ENCODE data around the gene SERPINA3. TPM values are rescaled to one million over a fixed set of nuclear protein-coding genes. Genes with fewer than 3 reads are reported as not detected.
"Not testable (repeated sequence)": the region's sequence is repeated elsewhere in the genome, so short reads cannot be mapped to it uniquely, and the experiment has no call there.

The SERPINA3 gene
- total RNA-seq, 5 donors from 2014 or later (not counting 1 experiment from before 2014, with no cell fraction given): 4.0 to 6.1 (median 4.4) TPM; not detected in 2

GRCh38 chr14:94602722-94603121 is 9.5 kb upstream of the SERPINA3 start:
- no peaks in the 10 kb centered on the region for H3K4me1 Mint-ChIP-seq
- ATAC-seq (replicated peaks in 1 of 4): no peak
- H3K36me3 Mint-ChIP-seq: no peaks in the 10 kb centered on the region
- ChIA-PET CTCF (no interaction called here), POLR2A (no interaction called here)
- DNase-seq: no peak
- H3K27ac ChIP-seq (ENCODE audit: low read length): no peak overlapping the region
- H3K4me3 ChIP-seq (ENCODE audit: control insufficient read depth in 1 of 2, extremely low read depth in 1 of 2, low read length in 1 of 2): no peak overlapping the region
- no peak overlapping the region for H3K27ac Mint-ChIP-seq
- peaks cover 0 to 17% of the 10 kb centered on the region in 2 experiments for H3K27me3 ChIP-seq (replicated peaks in 1 of 2; ENCODE audit: control insufficient read depth in 2 of 2, extremely low read depth in 1 of 2, insufficient read depth in 2 of 2, low read length in 1 of 2)
- H3K9me3 Mint-ChIP-seq: no peaks in the 10 kb centered on the region
- H3K9me3 ChIP-seq: no peaks in the 10 kb centered on the region
- H3K27me3 Mint-ChIP-seq: peaks cover 5 to 14% of the 10 kb centered on the region in 2 donors
- H3K4me1 ChIP-seq (ENCODE audit: control insufficient read depth in 1 of 2, extremely low read depth in 1 of 2, insufficient read depth in 2 of 2, low read length in 2 of 2): no peaks in the 10 kb centered on the region
- no peak overlapping the region for H3K4me3 Mint-ChIP-seq
- H3K36me3 ChIP-seq (ENCODE audit: control insufficient read depth in 2 of 2, extremely low read depth in 1 of 2, insufficient read depth in 1 of 2, low read length in 1 of 2): no peaks in the 10 kb centered on the region
- 89% methylated on average over 5 of the region's 5 CpGs for WGBS (ENCODE audit: insufficient coverage)

- Histone ChIP-seq H3K4me1 (ENCODE audit: control insufficient read depth in 1 of 2, extremely low read depth in 1 of 2, insufficient read depth in 2 of 2, low read length in 2 of 2) (no peaks in the 10 kb centered on the region), H3K27ac (ENCODE audit: low read length) (no peak overlapping the region), H3K36me3 (ENCODE audit: control insufficient read depth in 2 of 2, extremely low read depth in 1 of 2, insufficient read depth in 1 of 2, low read length in 1 of 2) (no peaks in the 10 kb centered on the region), H3K9me3 (no peaks in the 10 kb centered on the region), H3K4me3 (ENCODE audit: control insufficient read depth in 1 of 2, extremely low read depth in 1 of 2, low read length in 1 of 2) (no peak overlapping the region), H3K27me3 (replicated peaks in 1 of 2; ENCODE audit: control insufficient read depth in 2 of 2, extremely low read depth in 1 of 2, insufficient read depth in 2 of 2, low read length in 1 of 2) (peaks cover 0 to 10% of the 10 kb centered on the region in 2 experiments)
- no peaks in the 10 kb centered on the region for H3K4me1 Mint-ChIP-seq
- CTCF ChIA-PET: no interaction called here
- WGBS (ENCODE audit: insufficient coverage): no CpG with 5 or more reads among the region's 3 CpGs
- ATAC-seq (replicated peaks in 1 of 4) (no peak), DNase-seq (no peak)
- H3K27ac Mint-ChIP-seq: no peak overlapping the region
- H3K4me3 Mint-ChIP-seq: no peak overlapping the region
- POLR2A ChIA-PET: no interaction called here
- H3K27me3 Mint-ChIP-seq: peaks cover 0 to 6% of the 10 kb centered on the region in 2 donors
- H3K9me3 Mint-ChIP-seq: no peaks in the 10 kb centered on the region
- H3K36me3 Mint-ChIP-seq: no peaks in the 10 kb centered on the region
Observed at GRCh38 chr14:94605361-94605760, 6.8 kb upstream of the SERPINA3 start.

- H3K36me3 Mint-ChIP-seq; H3K9me3 ChIP-seq; H3K27ac ChIP-seq (ENCODE audit: low read length); H3K4me1 ChIP-seq (ENCODE audit: control insufficient read depth in 1 of 2, extremely low read depth in 1 of 2, insufficient read depth in 2 of 2, low read length in 2 of 2); H3K9me3 Mint-ChIP-seq; H3K4me3 Mint-ChIP-seq; ATAC-seq (replicated peaks in 1 of 4); H3K36me3 ChIP-seq (ENCODE audit: control insufficient read depth in 2 of 2, extremely low read depth in 1 of 2, insufficient read depth in 1 of 2, low read length in 1 of 2); DNase-seq; H3K4me1 Mint-ChIP-seq; H3K27me3 ChIP-seq (replicated peaks in 1 of 2; ENCODE audit: control insufficient read depth in 2 of 2, extremely low read depth in 1 of 2, insufficient read depth in 2 of 2, low read length in 1 of 2); H3K27ac Mint-ChIP-seq; H3K4me3 ChIP-seq (ENCODE audit: control insufficient read depth in 1 of 2, extremely low read depth in 1 of 2, low read length in 1 of 2); POLR2A ChIA-PET: not testable (repeated sequence)
- H3K27me3 Mint-ChIP-seq: peaks cover 0 to 11% of the 10 kb centered on the region in 2 donors
- WGBS (ENCODE audit: insufficient coverage): no CpG with 5 or more reads among the region's 1 CpG
- CTCF ChIA-PET: interaction anchor here in 1 of 2 donors (0.7 kb wide), 1 partner anchor 248 kb away, joined by 3 read pairs; no protein-coding TSS in a partner anchor
Observed at GRCh38 chr14:94608966-94609365, 3.2 kb upstream of the SERPINA3 start.

- Histone ChIP-seq H3K27ac (ENCODE audit: low read length) (no peak overlapping the region), H3K9me3 (no peaks in the 10 kb centered on the region), H3K27me3 (replicated peaks in 1 of 2; ENCODE audit: control insufficient read depth in 2 of 2, extremely low read depth in 1 of 2, insufficient read depth in 2 of 2, low read length in 1 of 2) (peaks cover 0 to 8% of the 10 kb centered on the region in 2 experiments), H3K36me3 (ENCODE audit: control insufficient read depth in 2 of 2, extremely low read depth in 1 of 2, insufficient read depth in 1 of 2, low read length in 1 of 2) (no peaks in the 10 kb centered on the region), H3K4me1 (ENCODE audit: control insufficient read depth in 1 of 2, extremely low read depth in 1 of 2, insufficient read depth in 2 of 2, low read length in 2 of 2) (no peaks in the 10 kb centered on the region), H3K4me3 (ENCODE audit: control insufficient read depth in 1 of 2, extremely low read depth in 1 of 2, low read length in 1 of 2) (no peak overlapping the region)
- no peak overlapping the region for H3K4me3 Mint-ChIP-seq
- no peak overlapping the region for H3K27ac Mint-ChIP-seq
- H3K27me3 Mint-ChIP-seq: peaks cover 0 to 5% of the 10 kb centered on the region in 2 donors
- H3K36me3 Mint-ChIP-seq: no peaks in the 10 kb centered on the region
- ChIA-PET POLR2A (no interaction called here), CTCF (no interaction called here)
- DNase-seq (no peak), ATAC-seq (replicated peaks in 1 of 4) (no peak)
- H3K9me3 Mint-ChIP-seq: peaks cover 0 to under 1% (median 0%) of the 10 kb centered on the region in 3 donors
- 100% methylated on average over 1 of the region's 5 CpGs for WGBS (ENCODE audit: insufficient coverage)
- no peaks in the 10 kb centered on the region for H3K4me1 Mint-ChIP-seq
Observed at GRCh38 chr14:94611179-94611578, 1.0 kb upstream of the SERPINA3 start.

- no peaks in the 10 kb centered on the region for H3K36me3 ChIP-seq (ENCODE audit: control insufficient read depth in 2 of 2, extremely low read depth in 1 of 2, insufficient read depth in 1 of 2, low read length in 1 of 2)
- ATAC-seq (replicated peaks in 1 of 4) (no peak), DNase-seq (no peak)
- H3K27me3 ChIP-seq (replicated peaks in 1 of 2; ENCODE audit: control insufficient read depth in 2 of 2, extremely low read depth in 1 of 2, insufficient read depth in 2 of 2, low read length in 1 of 2): peaks cover 0 to 4% of the 10 kb centered on the region in 2 experiments
- no peak overlapping the region for H3K27ac Mint-ChIP-seq
- H3K9me3 Mint-ChIP-seq: peaks cover 7 to 15% (median 7%) of the 10 kb centered on the region in 3 donors
- ChIA-PET POLR2A (no interaction called here), CTCF (no interaction called here)
- H3K4me1 Mint-ChIP-seq: no peaks in the 10 kb centered on the region
- H3K27me3 Mint-ChIP-seq: peaks cover 4 to 5% of the 10 kb centered on the region in 2 donors
- no peaks in the 10 kb centered on the region for H3K9me3 ChIP-seq
- no peak overlapping the region for H3K4me3 Mint-ChIP-seq
- no peaks in the 10 kb centered on the region for H3K4me1 ChIP-seq (ENCODE audit: control insufficient read depth in 1 of 2, extremely low read depth in 1 of 2, insufficient read depth in 2 of 2, low read length in 2 of 2)
- no peak overlapping the region for H3K27ac ChIP-seq (ENCODE audit: low read length)
- WGBS (ENCODE audit: insufficient coverage): 33% methylated on average over 1 of the region's 9 CpGs
- no peaks in the 10 kb centered on the region for H3K36me3 Mint-ChIP-seq
- H3K4me3 ChIP-seq (ENCODE audit: control insufficient read depth in 1 of 2, extremely low read depth in 1 of 2, low read length in 1 of 2): no peak overlapping the region
Observed at GRCh38 chr14:94612580-94613554, 676 bp downstream of the SERPINA3 start.

- H3K27me3 Mint-ChIP-seq: peaks cover 4 to 5% of the 10 kb centered on the region in 2 donors
- ChIA-PET POLR2A (no interaction called here), CTCF (no interaction called here)
- H3K27ac ChIP-seq (ENCODE audit: low read length): no peak overlapping the region
- H3K4me3 Mint-ChIP-seq: no peak overlapping the region
- H3K9me3 ChIP-seq: no peaks in the 10 kb centered on the region
- WGBS (ENCODE audit: insufficient coverage): 75% methylated on average over 11 of the region's 20 CpGs
- ATAC-seq (replicated peaks in 1 of 4) (no peak), DNase-seq (no peak)
- peaks cover 0 to 4% of the 10 kb centered on the region in 2 experiments for H3K27me3 ChIP-seq (replicated peaks in 1 of 2; ENCODE audit: control insufficient read depth in 2 of 2, extremely low read depth in 1 of 2, insufficient read depth in 2 of 2, low read length in 1 of 2)
- no peaks in the 10 kb centered on the region for H3K4me1 ChIP-seq (ENCODE audit: control insufficient read depth in 1 of 2, extremely low read depth in 1 of 2, insufficient read depth in 2 of 2, low read length in 2 of 2)
- peaks cover 4% of the 10 kb centered on the region for H3K36me3 Mint-ChIP-seq
- no peak overlapping the region for H3K4me3 ChIP-seq (ENCODE audit: control insufficient read depth in 1 of 2, extremely low read depth in 1 of 2, low read length in 1 of 2)
- no peaks in the 10 kb centered on the region for H3K4me1 Mint-ChIP-seq
- no peaks in the 10 kb centered on the region for H3K36me3 ChIP-seq (ENCODE audit: control insufficient read depth in 2 of 2, extremely low read depth in 1 of 2, insufficient read depth in 1 of 2, low read length in 1 of 2)
- H3K27ac Mint-ChIP-seq: no peak overlapping the region
- peaks cover 13 to 25% (median 14%) of the 10 kb centered on the region in 3 donors for H3K9me3 Mint-ChIP-seq
Observed at GRCh38 chr14:94613720-94614644, 1.8 kb downstream of the SERPINA3 start.
